Breast epithelium (tissue), 4 donors: Measurements from ENCODE around the gene TMEM178A. TPM values are rescaled to one million over a fixed set of nuclear protein-coding genes. Genes with fewer than 3 reads are reported as not detected.
"Not testable (repeated sequence)": the region's sequence is repeated elsewhere in the genome, so short reads cannot be mapped to it uniquely, and the experiment has no call there.

Experiments used
- DNase-seq, 2 donors: peaks; one replicate each; pipeline ENCODE4 v3.0.0-alpha.2; 2019; ENCODE audit warnings: low spot score in 2 of 2
- H3K27ac ChIP-seq, 2 donors: fragments of 200-600 bp; sonication (generic) in 1 of 2; one replicate each; pipeline ENCODE4 v1.5.1; 2016 to 2019; ENCODE audit warnings: mild to moderate bottlenecking in 1 of 2
- H3K27me3 ChIP-seq, 2 donors: fragments of 200-600 bp; sonication (generic) in 1 of 2; one replicate each; pipeline versions ENCODE4 v1.5.1 to v1.6.0; 2017 to 2019; ENCODE audit warnings: control low read depth in 1 of 2, mild to moderate bottlenecking in 1 of 2
- H3K36me3 ChIP-seq: fragments of 200-600 bp; one replicate; pipeline ENCODE4 v1.5.1; 2019
- H3K4me1 ChIP-seq, 2 donors: fragments of 200-600 bp; sonication (generic); one replicate each; pipeline ENCODE4 v1.5.1; 2016 to 2019; ENCODE audit warnings: control low read depth in 1 of 2
- H3K4me3 ChIP-seq, 3 donors: fragments of 200-600 bp; sonication (generic); 1 replicate in 2 of 3; 2 replicates in 1 of 3; pipeline ENCODE4 v1.5.1; 2016 to 2019; ENCODE audit warnings: mild to moderate bottlenecking in 3 of 3, moderate library complexity in 2 of 3
- H3K9me3 ChIP-seq, 2 donors: fragments of 200-600 bp; sonication (generic) in 1 of 2; one replicate each; pipeline ENCODE4 v1.5.1; 2016 to 2019; ENCODE audit warnings: control low read depth in 1 of 2
- POLR2A ChIP-seq: fragments of 450-650 bp; IDR thresholded peaks from one replicate; pipeline ENCODE4 v1.6.1; 2016; ENCODE audit warnings: antibody characterized with exemption, mild to moderate bottlenecking, moderate library complexity
- POLR2AphosphoS5 ChIP-seq, 3 donors: sonication (generic); formaldehyde crosslinking; IDR thresholded peaks; one replicate each; pipeline ENCODE4 v1.6.1; 2017; ENCODE audit warnings: antibody characterized with exemption in 3 of 3
- intact Hi-C: fragments of 100-400 bp; cut with DNase I; formaldehyde crosslinking; loops from one replicate; pipeline ENCODE4 v1.15.1; 2023; ENCODE audit warnings: low total_unique reads
- total RNA-seq, 3 donors: library from RNA; depleted of rRNA; stranded (reverse); fragments of >200 nt; gene quantifications; one replicate each; pipeline ENCODE4 v1.1.0, GENCODE V29; 2016
- TF ChIP-seq, protein P1 (sequence below), 3 donors: fragments of 450-650 bp; IDR thresholded peaks; one replicate each; pipeline ENCODE4 v1.5.1; 2016 to 2017; ENCODE audit warnings: antibody characterized with exemption in 3 of 3, mild to moderate bottlenecking in 3 of 3, moderate library complexity in 3 of 3

The TMEM178A gene
- total RNA-seq, 3 donors from 2014 or later = 1.9 to 9.4 (median 3.6) TPM

DNA sequence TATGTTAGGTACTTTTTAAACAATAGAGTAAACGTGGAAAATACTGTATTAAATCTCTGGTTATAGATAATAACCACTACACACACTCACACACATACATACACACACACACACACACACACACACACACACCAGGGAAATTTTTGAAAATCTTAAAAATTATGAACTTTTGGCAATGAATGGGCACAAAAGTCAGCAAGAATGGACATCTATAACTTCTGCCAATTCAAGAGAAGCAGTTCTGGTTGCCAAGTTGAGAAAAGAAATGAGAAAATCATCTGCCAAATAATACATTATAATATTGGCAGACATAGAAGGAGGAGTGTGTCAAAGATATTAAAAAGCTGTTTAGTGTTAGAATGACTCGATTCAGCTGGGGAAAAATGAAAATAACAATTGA lies 42.9 kb upstream of the TMEM178A start:
- intact Hi-C loops = no loop called here
- TF ChIP-seq, protein P1, sequence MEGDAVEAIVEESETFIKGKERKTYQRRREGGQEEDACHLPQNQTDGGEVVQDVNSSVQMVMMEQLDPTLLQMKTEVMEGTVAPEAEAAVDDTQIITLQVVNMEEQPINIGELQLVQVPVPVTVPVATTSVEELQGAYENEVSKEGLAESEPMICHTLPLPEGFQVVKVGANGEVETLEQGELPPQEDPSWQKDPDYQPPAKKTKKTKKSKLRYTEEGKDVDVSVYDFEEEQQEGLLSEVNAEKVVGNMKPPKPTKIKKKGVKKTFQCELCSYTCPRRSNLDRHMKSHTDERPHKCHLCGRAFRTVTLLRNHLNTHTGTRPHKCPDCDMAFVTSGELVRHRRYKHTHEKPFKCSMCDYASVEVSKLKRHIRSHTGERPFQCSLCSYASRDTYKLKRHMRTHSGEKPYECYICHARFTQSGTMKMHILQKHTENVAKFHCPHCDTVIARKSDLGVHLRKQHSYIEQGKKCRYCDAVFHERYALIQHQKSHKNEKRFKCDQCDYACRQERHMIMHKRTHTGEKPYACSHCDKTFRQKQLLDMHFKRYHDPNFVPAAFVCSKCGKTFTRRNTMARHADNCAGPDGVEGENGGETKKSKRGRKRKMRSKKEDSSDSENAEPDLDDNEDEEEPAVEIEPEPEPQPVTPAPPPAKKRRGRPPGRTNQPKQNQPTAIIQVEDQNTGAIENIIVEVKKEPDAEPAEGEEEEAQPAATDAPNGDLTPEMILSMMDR (IDR thresholded peaks at IDR 0.05) = no peak
- no peak for TF ChIP-seq POLR2A
- no peak for TF ChIP-seq POLR2AphosphoS5 (IDR thresholded peaks at IDR 0.05)

GRCh38 chr2:39623917-39624316 lies 41.8 kb upstream of the TMEM178A start:
- Histone ChIP-seq H3K4me1 (peaks cover 0 to 4% of the 10 kb centered on the region in 2 donors), H3K27ac (no peak overlapping the region), H3K36me3 (no peaks in the 10 kb centered on the region), H3K4me3 (no peak overlapping the region), H3K27me3 (no peaks in the 10 kb centered on the region), H3K9me3 (no peaks in the 10 kb centered on the region)
- TF ChIP-seq, protein P1 (IDR thresholded peaks at IDR 0.05) = no peak
- no peak for TF ChIP-seq POLR2A
- TF ChIP-seq POLR2AphosphoS5 (IDR thresholded peaks at IDR 0.05) = no peak
- no peak for DNase-seq
- intact Hi-C loops = no loop called here

More for the DNA sequence above, 42.9 kb upstream of the TMEM178A start:
- no peak overlapping the region for H3K27ac ChIP-seq
- peaks cover 0 to 4% of the 10 kb centered on the region in 2 donors for H3K4me1 ChIP-seq
- no peak overlapping the region for H3K4me3 ChIP-seq
- no peaks in the 10 kb centered on the region for H3K27me3 ChIP-seq
- H3K9me3 ChIP-seq = no peaks in the 10 kb centered on the region
- H3K36me3 ChIP-seq = no peaks in the 10 kb centered on the region
- DNase-seq = no peak

- H3K9me3 ChIP-seq = no peaks in the 10 kb centered on the region
- H3K27ac ChIP-seq = no peak overlapping the region
- no peak for DNase-seq
- intact Hi-C loops = no loop called here
- peaks cover 0 to 4% of the 10 kb centered on the region in 2 donors for H3K4me1 ChIP-seq
- H3K4me3 ChIP-seq = no peak overlapping the region
- H3K27me3 ChIP-seq = no peaks in the 10 kb centered on the region
- H3K36me3 ChIP-seq = no peaks in the 10 kb centered on the region
- TF ChIP-seq POLR2A (no peak), POLR2AphosphoS5 (IDR thresholded peaks at IDR 0.05) (no peak)
- TF ChIP-seq, protein P1 (IDR thresholded peaks at IDR 0.05) = no peak
Observed at GRCh38 chr2:39625193-39625926, 40.4 kb upstream of the TMEM178A start.

DNA sequence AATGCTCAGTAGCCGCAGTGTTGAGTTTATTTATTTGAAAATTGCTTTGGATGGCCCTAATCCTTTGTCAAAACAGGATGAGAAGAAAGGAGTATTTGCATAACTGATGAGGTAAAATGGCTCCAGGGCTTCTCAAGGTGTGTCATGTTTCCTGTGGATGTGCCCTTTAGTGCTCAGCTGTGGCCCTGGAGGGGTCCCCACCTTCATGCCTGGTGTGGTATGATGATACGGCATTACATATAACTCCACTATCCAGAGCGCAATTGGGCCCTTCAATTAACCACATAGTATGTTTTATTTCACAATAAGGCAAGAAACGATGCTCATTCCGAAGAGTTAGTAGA lies 39.8 kb upstream of the TMEM178A start:
- TF ChIP-seq, protein P1 (IDR thresholded peaks at IDR 0.05) = no peak
- no peak for TF ChIP-seq POLR2A
- TF ChIP-seq POLR2AphosphoS5 (IDR thresholded peaks at IDR 0.05) = no peak
- Histone ChIP-seq H3K9me3 (no peaks in the 10 kb centered on the region), H3K27me3 (no peaks in the 10 kb centered on the region), H3K4me3 (no peak overlapping the region), H3K36me3 (no peaks in the 10 kb centered on the region), H3K4me1 (peaks cover 0 to 4% of the 10 kb centered on the region in 2 donors), H3K27ac (no peak overlapping the region)
- intact Hi-C loops = no loop called here
- DNase-seq = no peak

DNA sequence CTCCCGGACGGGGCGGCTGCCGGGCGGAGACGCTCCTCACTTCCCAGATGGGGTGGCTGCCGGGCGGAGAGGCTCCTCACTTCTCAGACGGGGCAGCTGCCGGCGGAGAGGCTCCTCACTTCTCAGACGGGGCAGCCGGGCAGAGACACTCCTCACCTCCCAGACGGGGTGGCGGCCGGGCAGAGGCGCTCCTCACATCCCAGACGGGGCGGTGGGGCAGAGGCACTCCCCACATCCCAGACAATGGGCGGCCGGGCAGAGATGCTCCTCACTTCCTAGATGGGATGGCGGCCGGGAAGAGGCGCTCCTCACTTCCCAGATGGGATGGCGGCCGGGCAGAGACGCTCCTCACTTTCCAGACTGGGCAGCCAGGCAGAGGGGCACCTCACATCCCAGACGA lies 37.4 kb upstream of the TMEM178A start:
- H3K27me3 ChIP-seq, intact Hi-C loops, H3K36me3 ChIP-seq, H3K4me3 ChIP-seq, H3K27ac ChIP-seq, DNase-seq, H3K9me3 ChIP-seq, H3K4me1 ChIP-seq: not testable (repeated sequence)
